Measurements from ENCODE around the gene ELMO3. TPM values are rescaled to one million over a fixed set of nuclear protein-coding genes. Genes with fewer than 3 reads are reported as not detected.

The ELMO3 gene
- total RNA-seq, 1 donor = 0.36 TPM

DNA sequence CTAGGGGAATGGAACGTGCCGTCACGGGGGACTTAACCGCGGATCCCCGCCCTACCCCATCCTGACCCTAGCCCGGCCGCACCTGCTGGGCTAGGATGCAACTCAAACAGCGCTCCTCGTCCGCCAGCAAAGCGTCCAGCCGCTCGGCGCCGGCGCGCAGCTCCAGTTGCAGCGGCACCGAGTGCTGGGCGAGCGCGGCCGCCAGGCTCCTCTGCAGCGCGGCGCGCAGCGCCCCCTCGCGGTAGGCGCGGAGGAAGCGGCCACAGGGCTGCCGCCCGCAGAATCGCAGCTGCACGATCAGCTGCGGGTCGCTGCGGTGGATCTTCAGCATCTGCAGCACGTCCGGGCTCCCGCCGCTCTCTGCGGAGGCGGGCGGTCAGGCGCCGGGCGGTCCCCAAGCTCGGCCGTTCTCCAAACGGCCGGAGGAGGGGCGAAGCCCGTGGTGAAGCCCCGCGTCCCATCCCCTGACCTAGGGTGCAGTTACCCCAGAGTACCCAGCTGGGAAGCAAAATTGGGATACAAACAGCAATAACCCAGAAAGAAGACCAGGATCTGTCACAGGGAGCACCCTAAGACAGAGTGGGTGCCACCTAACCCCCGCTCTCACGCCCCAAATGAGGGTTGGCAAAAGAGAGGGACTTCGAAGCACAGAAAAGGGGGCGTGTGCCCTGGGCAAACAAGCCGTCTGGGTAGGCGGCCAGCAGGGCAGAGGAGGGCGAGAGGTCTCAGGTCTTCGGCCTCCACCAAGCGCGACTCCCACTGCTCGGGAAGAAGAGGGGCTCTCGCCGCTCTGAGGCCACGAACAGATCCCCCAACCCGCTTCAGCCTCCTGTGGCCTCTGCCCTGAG lies 43.4 kb upstream of the ELMO3 start:
- Histone ChIP-seq H3K27me3 (ENCODE audit: insufficient read depth, low read length) (no peaks in the 10 kb centered on the region), H4K20me1 (ENCODE audit: insufficient read depth, low read length) (peaks cover 35% of the 10 kb centered on the region), H2AFZ (ENCODE audit: low read length) (no peak overlapping the region), H3K27ac (ENCODE audit: low read depth, low read length) (no peak overlapping the region), H3K4me1 (ENCODE audit: insufficient read depth, low read length) (peaks cover 6% of the 10 kb centered on the region), H3K4me2 (ENCODE audit: insufficient read depth, low read length) (peak overlapping the region; percentile 79), H3K79me2 (ENCODE audit: insufficient read depth, low read length) (peaks cover 4% of the 10 kb centered on the region), H3K36me3 (ENCODE audit: insufficient read depth, low read length) (peaks cover 6% of the 10 kb centered on the region), H3K4me3 (ENCODE audit: insufficient read depth, low read length) (peak overlapping the region; percentile 47), H3K9me3 (ENCODE audit: low read depth, low read length) (no peaks in the 10 kb centered on the region)
- DNase-seq (ENCODE audit: insufficient read length, low spot score, missing footprints) = peak; percentile 100
- peak; percentile 74 for TF ChIP-seq CTCF (IDR thresholded peaks at IDR 0.05; ENCODE audit: extremely low read depth, low read depth, low read length)

GRCh38 chr16:67156143-67156844 lies 42.6 kb upstream of the ELMO3 start:
- H3K27me3 ChIP-seq (ENCODE audit: insufficient read depth, low read length) = no peaks in the 10 kb centered on the region
- no peak overlapping the region for H3K27ac ChIP-seq (ENCODE audit: low read depth, low read length)
- H4K20me1 ChIP-seq (ENCODE audit: insufficient read depth, low read length) = peaks cover 35% of the 10 kb centered on the region
- H3K4me3 ChIP-seq (ENCODE audit: insufficient read depth, low read length) = no peak overlapping the region
- no peak overlapping the region for H2AFZ ChIP-seq (ENCODE audit: low read length)
- peaks cover 6% of the 10 kb centered on the region for H3K36me3 ChIP-seq (ENCODE audit: insufficient read depth, low read length)
- DNase-seq (ENCODE audit: insufficient read length, low spot score, missing footprints) = peak; percentile 75
- H3K4me2 ChIP-seq (ENCODE audit: insufficient read depth, low read length) = no peak overlapping the region
- H3K9me3 ChIP-seq (ENCODE audit: low read depth, low read length) = no peaks in the 10 kb centered on the region
- H3K4me1 ChIP-seq (ENCODE audit: insufficient read depth, low read length) = peaks cover 10% of the 10 kb centered on the region
- H3K79me2 ChIP-seq (ENCODE audit: insufficient read depth, low read length) = peaks cover 4% of the 10 kb centered on the region
- TF ChIP-seq CTCF (IDR thresholded peaks at IDR 0.05; ENCODE audit: extremely low read depth, low read depth, low read length) = no peak

- H3K4me2 ChIP-seq (ENCODE audit: insufficient read depth, low read length) = no peak overlapping the region
- peak; percentile 68 for DNase-seq (ENCODE audit: insufficient read length, low spot score, missing footprints)
- H3K4me1 ChIP-seq (ENCODE audit: insufficient read depth, low read length) = peaks cover 11% of the 10 kb centered on the region
- H3K27me3 ChIP-seq (ENCODE audit: insufficient read depth, low read length) = peaks cover under 1% of the 10 kb centered on the region
- no peaks in the 10 kb centered on the region for H3K9me3 ChIP-seq (ENCODE audit: low read depth, low read length)
- peaks cover 40% of the 10 kb centered on the region for H4K20me1 ChIP-seq (ENCODE audit: insufficient read depth, low read length)
- H2AFZ ChIP-seq (ENCODE audit: low read length) = no peak overlapping the region
- H3K79me2 ChIP-seq (ENCODE audit: insufficient read depth, low read length) = peaks cover 4% of the 10 kb centered on the region
- H3K27ac ChIP-seq (ENCODE audit: low read depth, low read length) = no peak overlapping the region
- peaks cover 6% of the 10 kb centered on the region for H3K36me3 ChIP-seq (ENCODE audit: insufficient read depth, low read length)
- H3K4me3 ChIP-seq (ENCODE audit: insufficient read depth, low read length) = no peak overlapping the region
- no peak for TF ChIP-seq CTCF (IDR thresholded peaks at IDR 0.05; ENCODE audit: extremely low read depth, low read depth, low read length)
Measured at GRCh38 chr16:67157106-67157748, 41.7 kb upstream of the ELMO3 start.
